Fibroblast of skin of scalp (primary cell): Measurements from ENCODE around the gene NEIL3.
"Not testable (repeated sequence)": the region's sequence is repeated elsewhere in the genome, so short reads cannot be mapped to it uniquely, and the experiment has no call there.

Source experiments
- DNase-seq: peaks from one replicate; pipeline ENCODE4 v3.0.0-alpha.2; 2013

NEIL3 gene

DNA sequence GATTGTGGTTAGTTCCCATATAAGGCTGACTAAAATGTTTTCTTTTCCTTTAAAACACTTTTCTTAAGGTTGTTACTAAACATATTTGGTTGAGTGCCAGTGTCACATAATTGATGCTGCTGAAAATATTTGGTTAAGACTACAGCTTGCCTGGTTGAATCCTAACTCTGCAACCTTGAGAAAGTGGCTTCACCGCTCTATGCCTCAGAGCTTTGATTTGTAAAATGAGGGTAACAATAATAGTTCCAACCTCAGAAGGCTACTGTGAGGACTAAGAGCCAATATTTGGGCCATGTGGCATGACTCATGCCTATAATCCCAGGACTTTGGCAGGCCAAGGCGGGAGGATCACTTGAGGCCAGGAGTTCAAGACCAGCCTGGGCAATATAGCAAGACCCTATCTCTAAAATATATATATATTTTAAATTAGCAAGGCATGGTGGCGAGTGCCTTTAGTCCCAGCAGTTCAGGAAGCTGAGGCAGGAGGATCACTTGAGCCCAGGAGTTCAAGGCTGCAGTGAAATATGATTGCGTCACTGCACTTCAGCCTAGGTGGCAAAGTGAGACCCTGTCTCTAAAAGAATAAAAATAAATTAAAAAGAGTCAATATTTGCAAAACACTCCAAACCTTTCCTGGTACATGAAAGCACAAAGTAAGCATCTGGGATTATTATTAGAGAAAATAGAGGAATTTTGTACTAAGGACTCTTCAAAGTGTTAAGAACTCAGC is 7.1 kb upstream of the NEIL3 start:
- peak; percentile 84 for DNase-seq

DNA sequence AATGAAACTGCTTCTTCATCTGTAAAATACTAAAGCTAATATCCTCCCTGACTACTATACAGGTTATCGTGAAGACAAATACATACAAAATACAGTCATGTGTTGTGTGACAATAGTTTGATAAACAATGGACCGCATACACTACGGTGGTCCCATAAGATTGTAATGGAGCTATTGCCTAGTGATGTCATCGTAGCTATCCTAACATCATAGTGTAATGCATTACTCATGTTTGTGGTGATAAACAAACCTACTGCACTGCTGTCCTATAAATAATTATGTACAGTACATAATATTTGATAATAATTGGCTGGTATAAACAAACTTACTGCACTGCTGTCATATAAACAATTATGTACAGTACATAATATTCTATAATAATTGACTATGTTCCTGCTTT is 5.6 kb upstream of the NEIL3 start:
- DNase-seq = no peak

DNA sequence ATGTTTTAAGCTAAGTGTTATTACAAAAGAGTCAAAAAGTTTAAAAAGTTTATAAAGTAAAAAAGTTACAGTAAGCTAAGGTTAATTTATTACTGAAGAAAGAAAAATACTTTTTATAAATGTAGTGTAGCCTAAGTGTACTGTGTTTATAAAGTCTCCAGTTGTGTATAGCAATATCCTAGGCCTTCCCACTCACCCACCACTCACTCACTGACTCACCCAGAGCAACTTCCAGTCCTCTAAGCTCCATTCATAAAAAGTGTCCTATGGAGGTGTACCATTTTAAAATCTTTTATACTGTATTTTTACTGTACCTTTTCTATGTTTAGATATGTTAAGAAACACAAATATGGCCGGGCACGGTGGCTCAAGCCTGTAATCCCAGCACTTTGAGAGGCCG is 4.8 kb upstream of the NEIL3 start:
- not testable (repeated sequence) for DNase-seq

DNA sequence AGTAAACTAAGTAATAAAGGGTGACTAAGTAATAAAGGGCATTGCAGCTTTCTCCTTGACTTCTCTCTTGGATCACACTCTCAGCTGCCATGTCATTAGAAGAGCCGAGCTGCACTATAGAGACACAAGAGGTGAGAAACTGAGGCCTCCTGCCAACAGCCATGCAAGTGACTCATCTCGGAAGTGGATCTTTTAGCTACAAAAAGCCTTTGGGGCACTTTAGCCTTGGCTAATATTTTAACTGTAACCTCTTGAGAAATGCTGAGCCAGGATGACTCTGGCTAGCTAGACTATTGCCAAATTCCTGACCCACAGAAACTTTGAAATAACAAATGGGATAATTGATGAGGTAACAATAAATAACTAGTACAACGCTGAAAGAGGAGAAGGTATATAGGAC is 1.5 kb upstream of the NEIL3 start:
- DNase-seq = no peak

DNA sequence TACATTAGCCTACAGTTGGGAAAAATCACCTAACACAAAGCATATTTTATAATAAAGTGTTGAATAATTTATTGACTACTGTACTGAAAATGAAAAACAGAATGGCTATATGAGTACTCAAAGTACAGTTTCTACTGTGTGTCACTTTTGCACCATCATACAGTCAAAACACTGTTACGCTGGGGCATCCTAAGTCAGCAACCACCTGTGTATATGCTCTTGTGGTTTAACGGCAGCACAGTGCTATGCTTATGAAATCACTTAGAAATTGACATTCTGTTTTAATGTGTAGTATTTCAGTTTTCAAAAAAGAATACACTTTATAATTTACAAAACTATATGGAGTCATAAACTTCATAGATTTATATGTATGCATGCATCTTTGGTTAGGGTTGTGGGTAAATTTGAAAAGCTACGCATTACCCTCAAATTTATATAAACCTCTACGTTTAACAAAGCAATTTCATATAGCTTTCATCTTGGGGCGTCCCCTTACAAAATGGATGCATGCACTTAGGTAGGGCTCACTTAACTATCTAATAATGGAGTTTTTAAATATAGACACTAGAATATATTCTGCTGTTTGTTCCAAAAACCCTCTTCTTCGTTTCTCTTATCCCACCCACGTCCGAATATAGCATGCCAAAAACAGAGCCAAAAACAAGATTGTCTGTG is 690 bp upstream of the NEIL3 start:
- DNase-seq = no peak

DNA sequence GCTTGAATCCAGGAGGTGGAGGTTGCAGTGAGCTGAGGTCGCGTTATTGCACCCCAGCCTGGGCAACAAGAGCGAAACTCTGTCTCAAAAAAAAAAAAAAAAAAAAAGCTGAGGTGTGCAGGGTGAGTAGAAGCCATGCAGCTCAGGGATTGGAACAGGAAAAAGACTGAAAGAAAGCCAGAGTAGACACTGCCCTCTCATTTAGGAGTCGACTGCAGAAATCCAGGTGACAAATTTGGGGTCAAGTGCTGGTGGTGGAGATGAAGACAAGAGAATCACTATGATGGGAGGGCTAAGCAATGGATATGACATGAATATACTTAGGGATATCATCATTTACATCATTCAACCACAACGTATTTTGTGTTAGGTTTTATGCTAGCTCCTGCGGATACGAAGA is 1.9 kb downstream of the NEIL3 start:
- no peak for DNase-seq

DNA sequence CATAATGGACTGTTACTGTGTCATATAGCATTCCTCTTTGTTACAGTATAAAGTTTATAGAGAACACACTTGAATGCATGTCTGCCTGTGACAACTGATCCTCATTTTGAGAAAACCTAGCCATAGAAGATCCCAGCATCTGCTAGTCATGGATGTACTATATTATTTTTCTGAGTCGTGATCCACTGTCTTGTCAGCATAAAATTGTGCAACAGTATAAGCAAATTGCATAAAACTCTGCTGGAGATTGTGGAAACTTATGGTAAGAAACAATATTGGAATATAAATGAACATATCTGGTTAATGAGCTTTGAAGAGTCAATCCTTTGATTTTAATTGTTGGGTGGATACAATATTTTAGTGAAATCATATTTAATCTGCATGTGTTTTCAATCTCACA is 3.6 kb downstream of the NEIL3 start:
- peak; percentile 31 for DNase-seq

DNA sequence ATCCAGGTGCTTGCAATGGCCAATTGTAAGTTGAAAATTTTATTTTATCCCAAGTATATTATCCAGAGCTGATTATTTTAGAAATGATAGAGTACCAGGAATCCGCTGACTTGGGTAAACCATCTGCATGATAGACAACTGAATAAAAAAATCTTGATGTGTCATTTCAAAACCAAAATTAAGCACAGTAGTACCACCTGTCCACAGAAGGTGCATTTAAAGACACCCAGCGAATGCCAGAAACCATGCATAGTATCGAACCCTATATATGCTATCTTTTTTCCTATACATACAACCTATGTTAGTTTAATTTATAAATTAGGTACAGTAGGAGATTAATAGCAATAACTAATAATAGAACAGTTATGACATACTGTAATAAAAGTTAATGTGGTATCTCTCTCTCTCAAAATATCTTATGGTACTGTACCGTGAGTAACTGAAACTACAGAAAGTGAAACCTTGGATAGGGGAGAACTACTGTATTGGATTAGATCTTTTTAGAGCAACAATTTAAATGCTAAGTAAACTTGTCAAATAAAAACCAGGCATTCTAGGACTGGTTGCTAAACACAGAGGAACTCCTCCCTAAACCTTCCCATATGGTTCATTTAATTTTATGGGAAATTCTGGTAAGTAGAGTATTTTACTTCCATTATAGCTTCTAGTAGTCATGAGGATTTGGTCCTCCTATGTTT is 6.2 kb downstream of the NEIL3 start:
- DNase-seq = no peak

DNA sequence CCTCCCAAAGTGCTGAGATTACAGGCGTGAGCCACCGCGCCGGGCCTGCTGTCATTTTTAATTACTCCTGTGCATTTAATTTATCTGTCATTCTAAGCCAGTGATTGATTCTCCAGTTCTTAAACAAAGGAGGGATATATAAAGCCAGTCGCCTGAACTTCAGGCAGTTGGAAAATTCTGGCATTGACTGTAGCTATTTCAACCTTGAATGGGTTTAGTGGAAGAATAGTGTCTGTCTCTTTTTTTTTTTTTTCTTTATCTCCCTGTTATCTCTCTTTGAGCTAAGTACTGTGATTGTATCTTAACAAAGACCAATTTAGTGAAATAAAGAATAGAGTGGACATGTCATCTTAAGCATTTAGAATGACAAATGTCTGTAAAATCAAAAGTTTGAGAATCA is 11.0 kb downstream of the NEIL3 start:
- DNase-seq = no peak

DNA sequence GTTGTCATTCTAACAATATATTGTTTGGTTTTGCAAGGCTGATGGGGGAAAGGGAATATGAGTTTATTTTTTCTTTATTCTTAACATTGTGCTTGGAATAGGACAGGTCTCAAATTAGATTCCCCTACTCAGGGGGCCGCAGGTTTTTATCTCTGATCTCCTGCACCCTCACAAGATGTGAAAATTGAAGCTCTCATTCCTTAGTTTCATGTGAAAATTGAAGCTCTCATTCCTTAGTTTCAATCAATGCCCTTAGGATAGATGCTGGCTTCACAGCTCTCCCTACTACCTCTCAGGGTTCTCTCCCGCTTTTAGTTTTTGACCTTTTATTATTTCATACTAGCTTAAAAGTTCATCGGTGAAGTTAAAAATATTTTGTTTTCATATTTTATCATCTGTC is 12.0 kb downstream of the NEIL3 start:
- no peak for DNase-seq

DNA sequence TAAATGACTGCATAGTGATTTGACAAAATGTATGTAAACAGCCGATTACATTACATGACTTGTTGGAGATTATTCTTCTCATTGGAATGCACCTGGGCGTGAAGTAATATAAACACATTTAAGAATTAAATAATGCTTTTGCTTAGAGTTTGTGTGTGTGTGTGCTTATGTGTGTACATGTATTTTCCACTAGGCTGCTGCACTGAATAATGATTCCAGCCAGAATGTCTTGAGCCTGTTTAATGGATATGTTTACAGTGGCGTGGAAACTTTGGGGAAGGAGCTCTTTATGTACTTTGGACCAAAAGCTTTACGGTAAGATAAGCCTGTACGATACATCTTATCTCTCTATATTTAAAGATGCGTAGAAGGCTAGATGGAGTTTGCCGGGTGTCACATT is 12.6 kb downstream of the NEIL3 start:
- DNase-seq = no peak

DNA sequence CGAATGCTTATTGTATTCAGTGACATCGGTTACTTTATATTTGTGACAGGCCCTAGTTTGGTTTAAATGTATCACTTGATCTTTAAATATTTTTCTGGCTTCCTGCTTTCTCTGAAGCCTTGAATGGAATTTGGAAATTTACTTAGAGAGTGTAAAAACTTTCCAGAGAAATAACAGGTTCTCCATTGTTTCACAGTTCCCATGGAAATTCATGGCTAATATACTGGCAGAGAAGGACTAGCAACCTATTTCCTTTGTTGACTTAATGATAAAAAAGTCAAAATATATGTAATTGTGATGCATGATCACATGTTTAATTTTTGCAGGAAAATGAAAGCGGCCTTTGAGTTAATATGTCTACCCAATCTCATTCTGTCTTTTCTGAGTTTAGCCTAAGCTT is 13.2 kb downstream of the NEIL3 start:
- DNase-seq = no peak

DNA sequence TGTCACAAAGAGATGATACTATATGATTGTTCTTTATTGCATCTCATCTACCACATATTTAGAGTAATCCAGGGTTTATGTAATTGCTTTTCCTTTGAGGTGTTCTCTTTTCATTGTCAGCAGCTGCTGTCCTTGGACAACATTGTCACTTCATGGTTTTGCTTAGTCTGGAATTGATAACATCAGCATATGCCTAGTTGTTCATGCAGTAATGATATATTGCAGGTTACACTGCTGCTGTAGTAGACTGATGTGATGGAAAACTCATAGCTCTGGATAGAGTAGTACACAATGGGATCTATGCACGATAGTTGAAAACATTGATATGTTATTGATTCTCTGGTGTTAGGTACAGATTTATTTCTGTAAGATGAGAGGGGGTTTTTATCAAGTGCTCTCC is 13.7 kb downstream of the NEIL3 start:
- no peak for DNase-seq

DNA sequence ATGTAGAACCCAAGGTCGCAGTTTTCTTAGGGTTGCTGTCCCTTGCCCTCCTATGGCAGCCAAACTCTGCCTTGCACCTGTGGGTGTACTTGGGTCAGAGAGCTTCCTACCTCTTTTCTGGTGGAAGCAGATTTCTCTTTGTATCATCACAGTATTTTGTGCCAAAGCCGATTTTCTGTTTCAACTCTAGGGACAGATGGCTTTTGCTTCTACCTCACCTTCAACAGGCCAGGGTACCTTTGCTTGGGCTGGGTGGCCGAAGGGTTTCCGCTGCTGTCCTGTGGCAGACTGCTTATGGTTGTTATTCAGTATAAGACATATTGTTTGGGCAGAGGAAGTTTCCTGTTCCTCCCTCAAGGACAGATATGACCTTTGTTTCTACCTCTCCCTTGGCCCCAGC is 22.4 kb downstream of the NEIL3 start:
- DNase-seq = no peak

DNA sequence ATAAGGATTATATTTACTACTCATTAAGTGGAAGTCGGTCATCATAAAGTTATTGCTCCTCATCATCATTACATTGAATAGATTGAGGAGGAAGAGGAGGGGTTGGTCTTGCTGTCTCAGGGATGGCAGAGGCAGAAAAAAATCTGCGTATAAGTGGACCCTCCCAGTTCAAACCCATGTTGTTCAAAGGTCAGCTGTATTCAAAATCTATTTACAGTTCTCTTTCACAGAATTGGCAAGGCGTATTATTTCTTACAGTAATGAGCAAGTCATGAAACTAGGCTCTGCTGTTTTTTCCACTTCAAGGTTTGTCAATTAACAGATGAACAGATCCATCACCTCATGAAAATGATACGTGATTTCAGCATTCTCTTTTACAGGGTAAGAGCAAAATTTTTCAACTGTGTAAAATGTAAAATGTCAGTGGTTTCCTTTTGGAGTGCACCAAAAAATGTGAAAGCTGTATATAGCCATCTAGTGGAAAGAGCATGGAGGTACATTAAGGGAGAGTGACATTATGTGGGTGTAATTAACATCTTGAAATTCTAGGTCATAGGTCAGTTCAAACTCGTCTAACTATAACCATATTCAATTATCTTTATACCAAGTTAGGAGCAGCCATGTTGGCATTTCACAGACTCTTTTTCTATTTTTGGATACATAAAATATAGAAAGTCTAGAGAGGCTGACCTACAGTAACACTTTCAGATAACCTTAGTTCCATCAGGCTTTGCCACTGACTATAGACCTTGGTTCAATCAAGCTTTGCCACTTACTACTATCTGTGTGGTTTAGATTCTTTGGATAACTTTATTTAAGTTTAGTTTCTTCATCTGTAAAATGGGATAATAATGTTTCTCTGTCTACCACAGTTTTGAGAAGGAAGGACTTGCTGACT is 30.1 kb downstream of the NEIL3 start:
- peak; percentile 56 for DNase-seq

DNA sequence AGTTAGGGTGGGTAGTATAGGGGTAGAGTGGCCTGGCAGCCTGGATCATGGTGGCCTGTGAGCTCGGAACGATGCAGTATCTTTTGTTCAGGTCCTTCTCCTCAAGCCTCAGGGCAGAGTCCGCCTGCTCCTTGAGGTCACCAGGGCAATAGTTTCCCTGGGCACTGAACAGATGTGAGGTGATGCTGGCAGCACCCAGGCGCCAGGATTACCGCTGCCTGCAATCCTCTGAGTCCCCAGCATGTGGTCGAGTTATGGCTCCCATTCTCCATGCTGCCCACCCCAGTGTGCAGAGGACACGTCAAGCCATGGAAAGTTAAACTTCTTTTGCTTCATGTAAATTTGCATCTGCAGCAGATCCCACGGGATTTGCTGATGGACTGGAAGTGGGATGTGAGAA is 38.7 kb downstream of the NEIL3 start:
- no peak for DNase-seq

DNA sequence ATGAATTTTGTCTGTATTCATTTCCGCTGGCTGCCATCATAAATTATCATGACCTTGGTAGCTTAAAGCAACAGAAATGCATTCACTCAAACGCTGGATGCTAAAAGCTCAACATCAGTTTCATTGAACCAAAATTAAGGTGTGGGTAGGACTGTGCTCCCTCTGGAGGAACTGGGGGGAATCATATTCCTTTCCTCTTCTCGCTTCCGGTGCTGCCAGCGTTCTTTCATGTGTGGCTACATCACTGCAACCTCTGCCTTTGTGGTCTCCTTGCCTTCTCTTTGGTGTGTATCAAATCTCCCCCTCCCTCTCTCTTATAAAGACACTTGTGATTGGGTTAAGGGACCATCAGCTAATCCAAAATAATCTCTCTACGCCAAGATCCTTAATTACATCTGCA is 39.5 kb downstream of the NEIL3 start:
- no peak for DNase-seq

DNA sequence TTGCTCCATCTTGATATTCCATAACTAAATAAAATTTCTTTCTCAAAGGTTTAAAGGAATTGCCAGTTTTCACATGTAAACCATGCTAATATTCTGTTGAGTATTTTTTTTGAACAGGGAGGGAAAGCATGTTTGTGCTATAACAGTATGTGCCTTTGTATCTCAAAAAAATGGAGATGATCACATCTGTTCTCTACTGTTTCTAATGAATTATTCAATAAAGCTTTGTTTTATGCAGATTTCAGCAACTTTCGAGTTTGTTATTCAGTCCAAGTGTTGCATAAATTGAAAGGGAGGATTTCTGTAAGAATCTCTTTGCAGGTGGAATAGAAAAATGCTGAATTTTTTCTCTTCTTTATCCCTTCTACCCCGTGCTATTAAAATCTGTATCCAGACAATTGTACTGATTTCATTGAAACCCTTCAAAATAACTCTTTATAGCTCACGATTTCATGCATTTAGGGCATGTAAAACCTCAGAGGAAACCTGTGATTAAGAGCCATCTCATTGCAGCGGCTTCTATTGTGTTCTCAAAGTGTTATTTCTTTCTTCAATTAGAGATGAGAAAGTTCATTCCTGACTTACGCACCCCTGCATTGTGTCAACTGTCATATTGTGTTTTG is 42.1 kb downstream of the NEIL3 start:
- no peak for DNase-seq

DNA sequence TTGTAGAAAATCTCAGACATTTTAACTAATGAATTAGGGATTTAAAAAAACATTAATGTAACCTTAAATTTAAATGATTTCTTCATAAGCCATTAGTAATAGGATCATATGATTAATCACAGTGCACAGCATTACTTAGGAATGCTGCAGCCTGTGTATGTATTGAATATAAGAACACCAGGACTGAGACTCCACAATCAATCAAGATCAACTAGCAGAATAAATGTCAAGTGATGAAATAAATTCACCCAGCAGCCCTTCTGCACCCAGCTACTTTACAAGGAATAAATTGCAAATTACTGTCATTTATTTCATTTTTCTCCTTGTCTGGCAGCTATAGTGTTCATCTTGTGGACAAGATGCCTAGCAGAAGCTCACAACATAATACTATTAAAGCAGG is 46.5 kb downstream of the NEIL3 start:
- no peak for DNase-seq

DNA sequence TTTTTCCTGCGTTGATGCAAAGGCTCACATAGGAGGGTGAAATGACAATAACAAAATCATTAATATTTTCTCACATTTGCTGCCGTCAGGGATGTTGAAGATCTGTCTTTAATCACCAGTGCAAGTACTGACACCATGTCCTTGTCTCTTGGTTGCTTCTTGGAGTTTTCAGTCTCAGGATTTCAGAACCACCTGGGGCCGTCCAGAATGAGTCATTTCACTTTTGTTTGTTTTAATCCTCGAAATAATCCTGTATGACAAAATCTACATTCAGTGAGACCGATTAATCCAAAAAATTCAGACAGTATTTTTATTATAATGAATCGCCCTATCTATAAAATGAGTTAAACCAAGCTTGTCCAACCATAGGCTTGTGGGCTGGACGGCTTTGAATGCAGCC is 47.2 kb downstream of the NEIL3 start:
- no peak for DNase-seq

DNA sequence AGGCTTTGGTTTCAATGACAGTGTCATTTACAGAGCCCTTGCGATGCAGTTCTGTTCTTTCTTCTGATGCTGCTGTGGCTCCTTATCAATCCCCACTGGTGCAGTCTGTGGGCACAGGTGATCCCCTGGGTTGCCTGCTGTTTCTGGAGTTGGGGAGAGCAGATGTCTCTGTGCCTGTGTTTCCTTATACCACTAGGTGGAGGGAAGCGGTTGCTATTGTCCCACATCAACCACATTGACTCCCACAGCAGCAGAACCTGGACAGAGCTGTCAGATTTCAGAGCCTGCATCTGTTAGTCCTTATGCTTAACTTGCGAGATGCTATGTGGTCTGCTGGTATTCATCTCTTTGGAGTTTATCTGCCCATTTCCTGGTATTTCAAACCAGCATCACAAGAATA is 57.7 kb downstream of the NEIL3 start:
- DNase-seq = peak; percentile 28

DNA sequence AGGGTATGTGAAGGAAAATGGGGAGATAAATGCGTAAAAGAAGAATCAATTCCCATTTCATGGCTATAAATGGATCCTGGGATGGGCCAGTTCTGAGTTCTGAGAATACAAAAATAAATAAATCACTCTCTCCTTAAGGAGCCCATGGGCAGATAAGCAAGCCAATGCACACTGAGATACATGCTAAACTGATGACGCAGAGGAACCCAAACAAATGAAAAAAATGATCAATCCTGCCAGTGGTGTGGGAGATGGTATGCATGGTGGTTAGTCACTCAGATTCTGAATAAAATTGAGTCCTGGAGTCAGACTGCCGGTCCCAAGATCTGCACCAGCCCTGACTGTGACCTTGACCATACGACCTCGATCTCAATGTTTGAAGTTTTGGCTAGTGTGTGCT is 59.7 kb downstream of the NEIL3 start:
- peak; percentile 49 for DNase-seq

DNA sequence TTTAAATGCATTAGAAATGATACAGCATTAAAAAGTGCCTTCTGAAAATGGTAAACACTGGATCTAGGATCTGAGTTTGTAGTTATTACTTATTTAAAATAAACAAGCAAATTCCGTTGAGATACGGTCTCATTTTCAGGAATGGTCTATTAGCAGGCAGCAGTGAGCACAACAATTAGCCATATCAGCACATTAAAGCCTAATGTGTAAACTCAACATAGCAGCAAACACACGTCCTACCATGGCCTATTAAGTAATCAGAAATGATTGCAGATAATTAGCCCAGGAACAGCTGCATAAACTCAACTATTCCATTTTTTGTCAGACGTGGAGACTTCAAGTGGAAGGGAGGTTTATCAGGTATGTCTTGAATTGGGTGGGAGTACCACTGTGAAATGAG is 61.8 kb downstream of the NEIL3 start:
- DNase-seq = no peak
